CD14-positive monocyte (primary cell): Measurements from ENCODE around the gene SLK. TPM values are rescaled to one million over a fixed set of nuclear protein-coding genes. Genes with fewer than 3 reads are reported as not detected.

Source experiments
- DNase-seq, 3 donors: peaks; one replicate each; pipeline ENCODE4 v3.0.0-alpha.2; 2011 to 2022
- H2AFZ ChIP-seq: 2 replicates; pipeline ENCODE4 v1.6.0; 2012; ENCODE audit warnings: mild to moderate bottlenecking, low read depth, low read length, inconsistent platforms; ENCODE audit not compliant: insufficient read depth, poor library complexity, severe bottlenecking
- H3K27ac ChIP-seq, 2 donors: 1 replicate in 1 of 2; 2 replicates in 1 of 2; pipeline ENCODE4 v1.5.1; 2012 to 2013; ENCODE audit warnings: low read length in 2 of 2, control low read depth in 1 of 2, inconsistent platforms in 1 of 2, low read depth in 1 of 2, mild to moderate bottlenecking in 1 of 2
- H3K27me3 ChIP-seq, 2 donors: one replicate each; pipeline versions ENCODE4 v1.6.0 to v1.6.1; 2011 to 2013; ENCODE audit warnings: low read length in 2 of 2; ENCODE audit not compliant: control insufficient read depth in 2 of 2, insufficient read depth in 2 of 2
- H3K36me3 ChIP-seq, 2 donors: replicated peaks in 1 of 2; 1 replicate in 1 of 2; 2 replicates in 1 of 2; pipeline versions ENCODE4 v1.5.1 to v1.6.1; 2012 to 2013; ENCODE audit warnings: low read length in 2 of 2, control low read depth in 1 of 2, inconsistent platforms in 1 of 2, mild to moderate bottlenecking in 1 of 2; ENCODE audit not compliant: insufficient read depth in 2 of 2, control insufficient read depth in 1 of 2
- H3K4me1 ChIP-seq, 2 donors: 1 replicate in 1 of 2; 2 replicates in 1 of 2; pipeline versions ENCODE4 v1.5.1 to v1.6.1; 2012 to 2013; ENCODE audit warnings: low read length in 2 of 2, control low read depth in 1 of 2, inconsistent platforms in 1 of 2, mild to moderate bottlenecking in 1 of 2, moderate library complexity in 1 of 2; ENCODE audit not compliant: insufficient read depth in 2 of 2, control insufficient read depth in 1 of 2
- H3K4me2 ChIP-seq: replicated peaks from 2 replicates; pipeline ENCODE3; 2012; ENCODE audit warnings: low read length, moderate library complexity, mild to moderate bottlenecking; ENCODE audit not compliant: poor library complexity, severe bottlenecking; ENCODE audit errors: extremely low read depth
- H3K4me3 ChIP-seq, 3 experiments: fragments of 200-600 bp in 1 of 3; sonication (generic) in 1 of 3; replicated peaks in 1 of 3; 1 replicate in 2 of 3; 2 replicates in 1 of 3; pipeline ENCODE4 v1.5.1; 2011 to 2013; ENCODE audit warnings: low read length in 3 of 3, mild to moderate bottlenecking in 3 of 3, control low read depth in 2 of 3, low read depth in 2 of 3, inconsistent platforms in 1 of 3, moderate library complexity in 1 of 3
- H3K79me2 ChIP-seq: 2 replicates; pipeline ENCODE4 v1.6.0; 2012; ENCODE audit warnings: mild to moderate bottlenecking, control low read depth, inconsistent platforms, low read length, moderate library complexity; ENCODE audit not compliant: insufficient read depth
- H3K9ac ChIP-seq: 2 replicates; pipeline ENCODE4 v1.6.0; 2017; ENCODE audit warnings: low read length, mild to moderate bottlenecking; ENCODE audit not compliant: insufficient read depth, poor library complexity, severe bottlenecking
- H3K9me3 ChIP-seq, 2 donors: replicated peaks in 1 of 2; 1 replicate in 1 of 2; 2 replicates in 1 of 2; pipeline versions ENCODE4 v1.5.1 to v1.6.1; 2012 to 2013; ENCODE audit warnings: low read length in 2 of 2, control low read depth in 1 of 2; ENCODE audit not compliant: control insufficient read depth in 1 of 2, insufficient read depth in 1 of 2
- H4K20me1 ChIP-seq: 2 replicates; pipeline ENCODE4 v1.6.0; 2012; ENCODE audit warnings: mild to moderate bottlenecking, low read length, control low read depth, moderate library complexity; ENCODE audit not compliant: insufficient read depth
- H3K27ac Mint-ChIP-seq, 7 donors: one replicate each; pipeline ENCODE4 v1.8.0; 2020; ENCODE audit warnings: mild to moderate bottlenecking in 7 of 7, mixed read lengths in 7 of 7, moderate library complexity in 6 of 7, inconsistent platforms in 2 of 7
- H3K27me3 Mint-ChIP-seq, 3 donors: one replicate each; pipeline ENCODE4 v1.8.0; 2021 to 2022; ENCODE audit warnings: low read depth in 3 of 3, mild to moderate bottlenecking in 3 of 3, mixed read lengths in 3 of 3, moderate library complexity in 3 of 3, inconsistent platforms in 1 of 3
- H3K36me3 Mint-ChIP-seq, 2 donors: one replicate each; pipeline ENCODE4 v1.8.0; 2020; ENCODE audit warnings: mixed read lengths in 2 of 2, inconsistent platforms in 1 of 2, mild to moderate bottlenecking in 1 of 2
- H3K4me1 Mint-ChIP-seq: one replicate; pipeline ENCODE4 v1.8.0; 2020; ENCODE audit warnings: mild to moderate bottlenecking, mixed read lengths
- H3K4me3 Mint-ChIP-seq, 2 donors: one replicate each; pipeline ENCODE4 v1.8.0; 2020; ENCODE audit warnings: mild to moderate bottlenecking in 2 of 2, mixed read lengths in 2 of 2, moderate library complexity in 1 of 2
- H3K9me3 Mint-ChIP-seq, 7 donors: one replicate each; pipeline ENCODE4 v1.8.0; 2020 to 2022; ENCODE audit warnings: mixed read lengths in 7 of 7, mild to moderate bottlenecking in 6 of 7, moderate library complexity in 6 of 7, inconsistent platforms in 2 of 7
- CTCF ChIP-seq: fragments of 200-600 bp; IDR thresholded peaks from one replicate; pipeline ENCODE4 v1.8.0; 2022; ENCODE audit warnings: antibody characterized with exemption, mild to moderate bottlenecking
- WGBS: methylation state at CpG from one replicate; pipeline ENCODE4 v1.1.5; 2013; ENCODE audit warnings: missing lambda C conversion rate; ENCODE audit not compliant: insufficient coverage; 5-methylcytosine and 5-hydroxymethylcytosine counted together
- intact Hi-C, 2 donors: fragments of 100-400 bp; cut with micrococcal nuclease; formaldehyde crosslinking; loops; one replicate each; pipeline versions ENCODE4 v1.15.0 to v1.15.1; 2023
- polyA plus RNA-seq, 3 donors: library from polyadenylated mRNA; depleted of rRNA in 1 of 3; unstranded in 2 of 3; stranded (reverse) in 1 of 3; fragments of 300-500 nt in 2 of 3; fragments of >200 nt in 1 of 3; fragmentation: Illumina TruSeq in 2 of 3; gene quantifications; 1 replicate in 2 of 3; 2 replicates in 1 of 3; pipeline ENCODE4 v1.2.3, GENCODE V29; 2012 to 2021

Gene SLK
- polyA plus RNA-seq, 3 donors: 2.9 to 6.5 (median 4.4) TPM

- H3K27ac Mint-ChIP-seq: no peak overlapping the region
- Histone ChIP-seq H3K79me2 (no peaks in the 10 kb centered on the region), H3K4me2 (no peak overlapping the region), H3K4me3 (no peak overlapping the region), H3K27ac (no peak overlapping the region), H3K9ac (no peak overlapping the region), H4K20me1 (no peaks in the 10 kb centered on the region), H3K27me3 (no peaks in the 10 kb centered on the region), H2AFZ (no peak overlapping the region), H3K36me3 (no peaks in the 10 kb centered on the region), H3K9me3 (no peaks in the 10 kb centered on the region), H3K4me1 (no peaks in the 10 kb centered on the region)
- H3K4me3 Mint-ChIP-seq: no peak overlapping the region
- intact Hi-C loops: loop anchor here in 1 of 2 donors (10.0 kb wide), 1 partner anchor 152 kb away; no protein-coding TSS in a partner anchor
- H3K4me1 Mint-ChIP-seq: peaks cover 2% of the 10 kb centered on the region
- no peaks in the 10 kb centered on the region for H3K36me3 Mint-ChIP-seq
- TF ChIP-seq CTCF: no peak
- H3K27me3 Mint-ChIP-seq: peaks cover 0 to 4% (median 0%) of the 10 kb centered on the region in 3 donors
- WGBS: 96% methylated on average over 4 of the region's 4 CpGs
- peaks cover 0 to 3% (median 0%) of the 10 kb centered on the region in 7 donors for H3K9me3 Mint-ChIP-seq
- DNase-seq: no peak
Observed at GRCh38 chr10:104053201-104053600, 86.3 kb downstream of the SLK start.

- H3K79me2 ChIP-seq: no peaks in the 10 kb centered on the region
- H3K36me3 ChIP-seq: no peaks in the 10 kb centered on the region
- no peak overlapping the region for H3K4me3 Mint-ChIP-seq
- no peak overlapping the region for H2AFZ ChIP-seq
- no peaks in the 10 kb centered on the region for H3K36me3 Mint-ChIP-seq
- intact Hi-C loops: loop anchor here in 1 of 2 donors (10.0 kb wide), 1 partner anchor 150 kb away; no protein-coding TSS in a partner anchor
- H3K9me3 ChIP-seq: no peaks in the 10 kb centered on the region
- H3K9me3 Mint-ChIP-seq: peaks cover 0 to 3% (median 0%) of the 10 kb centered on the region in 7 donors
- no CpG with 5 or more reads among the region's 8 CpGs for WGBS
- no peak overlapping the region for H3K4me3 ChIP-seq
- peaks cover 0 to 2% (median 0%) of the 10 kb centered on the region in 3 donors for H3K27me3 Mint-ChIP-seq
- H3K4me2 ChIP-seq: no peak overlapping the region
- no peak for TF ChIP-seq CTCF
- no peak for DNase-seq
- no peak overlapping the region for H3K27ac Mint-ChIP-seq
- H3K4me1 Mint-ChIP-seq: peaks cover 2% of the 10 kb centered on the region
- no peaks in the 10 kb centered on the region for H4K20me1 ChIP-seq
- H3K9ac ChIP-seq: no peak overlapping the region
- H3K27ac ChIP-seq: no peak overlapping the region
- no peaks in the 10 kb centered on the region for H3K4me1 ChIP-seq
- H3K27me3 ChIP-seq: no peaks in the 10 kb centered on the region
Observed at GRCh38 chr10:104054430-104054829, 87.5 kb downstream of the SLK start.
